ENCODE data around the gene TMEM147.

- TF ChIP-seq ELK4 (IDR thresholded peaks at IDR 0.05; ENCODE audit: borderline replicate concordance, low read depth, low read length) = no peak
- TF ChIP-seq PBX3 (CRISPR knock-in tag; IDR thresholded peaks at IDR 0.05) = no peak
- TF ChIP-seq PATZ1 (tag by site-specific recombination; IDR thresholded peaks at IDR 0.05) = no peak
- no peak for TF ChIP-seq ZNF274 (IDR thresholded peaks at IDR 0.05; ENCODE audit: low read length)
- TF ChIP-seq ZNF274 (tag by site-specific recombination; IDR thresholded peaks at IDR 0.05; ENCODE audit: borderline replicate concordance) = no peak
- TF ChIP-seq PRDM2 (tag by site-specific recombination; IDR thresholded peaks at IDR 0.05; ENCODE audit: borderline replicate concordance) = no peak
- TF ChIP-seq ZNF398 (tag by site-specific recombination; IDR thresholded peaks at IDR 0.05) = no peak
- no peak for TF ChIP-seq ZNF658 (tag by site-specific recombination; IDR thresholded peaks at IDR 0.05)
- no peak for TF ChIP-seq MYNN (tag by site-specific recombination; IDR thresholded peaks at IDR 0.05; ENCODE audit: borderline replicate concordance)
- TF ChIP-seq TCF7L2 (IDR thresholded peaks at IDR 0.05; ENCODE audit: borderline replicate concordance, low read depth, low read length) = no peak
- TF ChIP-seq CTCF (tag by site-specific recombination; IDR thresholded peaks at IDR 0.05) = no peak
- no peak for TF ChIP-seq ZBTB1 (tag by site-specific recombination; IDR thresholded peaks at IDR 0.05)
- no peak for TF ChIP-seq ZNF629 (tag by site-specific recombination; IDR thresholded peaks at IDR 0.05)
These were observed 5.8 kb downstream of the TMEM147 start for GRCh38 chr19:35551091-35551810.

Data from HEK293 (cell line).